KMS-11 (cell line): ENCODE results near the gene CCSER1.
"Not testable (repeated sequence)": the region's sequence is repeated elsewhere in the genome, so short reads cannot be mapped to it uniquely, and the experiment has no call there.

ENCODE experiments used
- H2AFZ ChIP-seq: fragments of 200-600 bp; sonication (generic); 2 replicates; pipeline ENCODE4 v1.6.1; 2016; ENCODE audit warnings: antibody characterized with exemption, mixed run types, low read depth
- H3K27ac ChIP-seq: fragments of 200-600 bp; sonication (generic); 2 replicates; pipeline ENCODE4 v1.6.1; 2016; ENCODE audit warnings: mild to moderate bottlenecking, mixed run types
- H3K27me3 ChIP-seq: fragments of 200-600 bp; sonication (generic); 2 replicates; pipeline ENCODE4 v1.6.1; 2017; ENCODE audit warnings: mild to moderate bottlenecking, low read depth, mixed run types, moderate library complexity; ENCODE audit not compliant: insufficient read depth
- H3K36me3 ChIP-seq: fragments of 200-600 bp; sonication (generic); 2 replicates; pipeline ENCODE4 v1.6.1; 2017; ENCODE audit warnings: mild to moderate bottlenecking, mixed run types; ENCODE audit not compliant: insufficient read depth
- H3K4me1 ChIP-seq: fragments of 200-600 bp; sonication (generic); 2 replicates; pipeline ENCODE4 v1.6.1; 2016; ENCODE audit warnings: mild to moderate bottlenecking, low read depth, mixed run types; ENCODE audit not compliant: poor library complexity, severe bottlenecking
- H3K4me2 ChIP-seq: fragments of 200-600 bp; sonication (generic); 2 replicates; pipeline ENCODE4 v1.7.0; 2016; ENCODE audit warnings: mild to moderate bottlenecking, mixed run types
- H3K4me3 ChIP-seq: fragments of 200-600 bp; sonication (generic); IDR thresholded peaks from 2 replicates; pipeline ENCODE4 v1.6.1; 2017; ENCODE audit warnings: low read depth, low read length, mixed read lengths; ENCODE audit not compliant: insufficient read depth
- H3K79me2 ChIP-seq: fragments of 200-600 bp; sonication (generic); 2 replicates; pipeline ENCODE4 v1.6.1; 2016; ENCODE audit warnings: low read depth, mixed run types; ENCODE audit not compliant: insufficient read depth
- H3K9ac ChIP-seq: fragments of 200-600 bp; sonication (generic); 2 replicates; pipeline ENCODE4 v1.6.1; 2016; ENCODE audit warnings: mild to moderate bottlenecking, mixed run types
- H4K20me1 ChIP-seq: fragments of 200-600 bp; sonication (generic); 2 replicates; pipeline ENCODE4 v1.6.1; 2016; ENCODE audit warnings: mild to moderate bottlenecking, mixed run types; ENCODE audit not compliant: insufficient read depth
- TF ChIP-seq, protein P1 (sequence below): fragments of 200-600 bp; sonication (generic); conservative IDR thresholded peaks from 2 replicates; pipeline ENCODE4 v1.6.1; 2017; ENCODE audit warnings: low read depth, mild to moderate bottlenecking, antibody characterized with exemption, low read length, moderate library complexity, mixed read lengths

The CCSER1 gene

GRCh38 chr4:91127192-91127591 lies 1000.0 kb downstream of the CCSER1 start:
- H3K79me2 ChIP-seq, result no peaks in the 10 kb centered on the region
- H2AFZ ChIP-seq, result no peak overlapping the region
- H3K4me1 ChIP-seq, result no peaks in the 10 kb centered on the region
- H3K9ac ChIP-seq, result no peak overlapping the region
- H3K36me3 ChIP-seq, result no peaks in the 10 kb centered on the region
- no peak overlapping the region for H3K27ac ChIP-seq
- no peaks in the 10 kb centered on the region for H4K20me1 ChIP-seq
- H3K27me3 ChIP-seq, result no peaks in the 10 kb centered on the region
- no peak overlapping the region for H3K4me3 ChIP-seq
- H3K4me2 ChIP-seq, result no peak overlapping the region
- TF ChIP-seq, protein P1, sequence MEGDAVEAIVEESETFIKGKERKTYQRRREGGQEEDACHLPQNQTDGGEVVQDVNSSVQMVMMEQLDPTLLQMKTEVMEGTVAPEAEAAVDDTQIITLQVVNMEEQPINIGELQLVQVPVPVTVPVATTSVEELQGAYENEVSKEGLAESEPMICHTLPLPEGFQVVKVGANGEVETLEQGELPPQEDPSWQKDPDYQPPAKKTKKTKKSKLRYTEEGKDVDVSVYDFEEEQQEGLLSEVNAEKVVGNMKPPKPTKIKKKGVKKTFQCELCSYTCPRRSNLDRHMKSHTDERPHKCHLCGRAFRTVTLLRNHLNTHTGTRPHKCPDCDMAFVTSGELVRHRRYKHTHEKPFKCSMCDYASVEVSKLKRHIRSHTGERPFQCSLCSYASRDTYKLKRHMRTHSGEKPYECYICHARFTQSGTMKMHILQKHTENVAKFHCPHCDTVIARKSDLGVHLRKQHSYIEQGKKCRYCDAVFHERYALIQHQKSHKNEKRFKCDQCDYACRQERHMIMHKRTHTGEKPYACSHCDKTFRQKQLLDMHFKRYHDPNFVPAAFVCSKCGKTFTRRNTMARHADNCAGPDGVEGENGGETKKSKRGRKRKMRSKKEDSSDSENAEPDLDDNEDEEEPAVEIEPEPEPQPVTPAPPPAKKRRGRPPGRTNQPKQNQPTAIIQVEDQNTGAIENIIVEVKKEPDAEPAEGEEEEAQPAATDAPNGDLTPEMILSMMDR, result no peak

DNA sequence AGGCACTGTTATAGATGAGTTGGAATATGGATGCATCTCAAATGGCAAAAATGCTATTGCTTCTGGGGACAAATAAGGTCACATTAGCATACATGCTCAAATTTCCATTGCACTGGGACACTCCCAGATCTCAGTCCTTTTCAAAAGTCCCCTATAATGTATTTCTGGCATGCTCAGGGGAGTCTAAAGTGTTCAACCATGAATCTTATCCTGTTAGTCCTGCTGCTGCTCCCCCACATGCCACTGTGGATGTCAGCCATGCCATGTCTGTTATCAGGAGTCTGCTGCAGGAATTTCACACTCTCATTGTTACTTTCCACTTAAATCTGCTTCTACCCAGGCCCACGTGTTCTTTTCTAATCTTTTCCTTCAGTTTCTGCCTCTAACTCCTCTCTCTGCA lies 1000.6 kb downstream of the CCSER1 start:
- H3K4me1 ChIP-seq, result no peaks in the 10 kb centered on the region
- no peaks in the 10 kb centered on the region for H4K20me1 ChIP-seq
- H2AFZ ChIP-seq, result no peak overlapping the region
- no peaks in the 10 kb centered on the region for H3K79me2 ChIP-seq
- TF ChIP-seq, protein P1, result no peak
- no peak overlapping the region for H3K4me3 ChIP-seq
- H3K9ac ChIP-seq, result no peak overlapping the region
- no peaks in the 10 kb centered on the region for H3K27me3 ChIP-seq
- H3K36me3 ChIP-seq, result no peaks in the 10 kb centered on the region
- H3K4me2 ChIP-seq, result no peak overlapping the region
- no peak overlapping the region for H3K27ac ChIP-seq

- H3K27me3 ChIP-seq, result no peaks in the 10 kb centered on the region
- H3K9ac ChIP-seq, result no peak overlapping the region
- no peaks in the 10 kb centered on the region for H3K36me3 ChIP-seq
- no peak overlapping the region for H3K4me3 ChIP-seq
- no peaks in the 10 kb centered on the region for H4K20me1 ChIP-seq
- no peaks in the 10 kb centered on the region for H3K79me2 ChIP-seq
- TF ChIP-seq, protein P1, result no peak
- no peak overlapping the region for H2AFZ ChIP-seq
- no peak overlapping the region for H3K27ac ChIP-seq
- no peaks in the 10 kb centered on the region for H3K4me1 ChIP-seq
- no peak overlapping the region for H3K4me2 ChIP-seq
Measured at GRCh38 chr4:91128519-91128918, 1001.3 kb downstream of the CCSER1 start.

GRCh38 chr4:91147067-91147466 lies 1019.9 kb downstream of the CCSER1 start:
- H3K4me3 ChIP-seq, result no peak overlapping the region
- no peaks in the 10 kb centered on the region for H3K79me2 ChIP-seq
- no peak overlapping the region for H3K27ac ChIP-seq
- no peak overlapping the region for H3K9ac ChIP-seq
- H2AFZ ChIP-seq, result no peak overlapping the region
- no peaks in the 10 kb centered on the region for H3K36me3 ChIP-seq
- H3K27me3 ChIP-seq, result no peaks in the 10 kb centered on the region
- no peaks in the 10 kb centered on the region for H4K20me1 ChIP-seq
- no peak overlapping the region for H3K4me2 ChIP-seq
- TF ChIP-seq, protein P1, result no peak
- no peaks in the 10 kb centered on the region for H3K4me1 ChIP-seq

DNA sequence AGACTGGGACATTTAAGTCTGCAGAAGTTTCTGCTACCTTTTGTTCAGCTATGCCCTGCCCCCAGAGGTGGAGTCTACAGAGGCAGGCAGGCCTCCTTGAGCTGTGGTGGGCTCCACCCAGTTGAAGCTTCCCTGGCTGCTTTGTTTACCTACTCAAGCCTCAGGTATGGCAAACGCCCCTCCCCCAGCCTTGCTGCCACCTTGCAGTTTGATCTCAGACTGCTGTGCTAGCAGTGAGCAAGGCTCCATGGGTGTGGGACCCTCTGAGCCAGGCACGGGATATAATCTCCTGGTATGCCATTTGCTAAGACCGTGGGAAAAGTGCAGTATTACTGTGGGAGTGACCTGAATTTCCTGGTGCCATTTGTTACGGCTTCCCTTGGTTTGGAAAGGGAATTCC lies 1026.8 kb downstream of the CCSER1 start:
- H4K20me1 ChIP-seq, H3K4me1 ChIP-seq, H3K4me2 ChIP-seq, H3K4me3 ChIP-seq, H2AFZ ChIP-seq, H3K27ac ChIP-seq, H3K36me3 ChIP-seq, H3K27me3 ChIP-seq, H3K9ac ChIP-seq, H3K79me2 ChIP-seq: not testable (repeated sequence)

DNA sequence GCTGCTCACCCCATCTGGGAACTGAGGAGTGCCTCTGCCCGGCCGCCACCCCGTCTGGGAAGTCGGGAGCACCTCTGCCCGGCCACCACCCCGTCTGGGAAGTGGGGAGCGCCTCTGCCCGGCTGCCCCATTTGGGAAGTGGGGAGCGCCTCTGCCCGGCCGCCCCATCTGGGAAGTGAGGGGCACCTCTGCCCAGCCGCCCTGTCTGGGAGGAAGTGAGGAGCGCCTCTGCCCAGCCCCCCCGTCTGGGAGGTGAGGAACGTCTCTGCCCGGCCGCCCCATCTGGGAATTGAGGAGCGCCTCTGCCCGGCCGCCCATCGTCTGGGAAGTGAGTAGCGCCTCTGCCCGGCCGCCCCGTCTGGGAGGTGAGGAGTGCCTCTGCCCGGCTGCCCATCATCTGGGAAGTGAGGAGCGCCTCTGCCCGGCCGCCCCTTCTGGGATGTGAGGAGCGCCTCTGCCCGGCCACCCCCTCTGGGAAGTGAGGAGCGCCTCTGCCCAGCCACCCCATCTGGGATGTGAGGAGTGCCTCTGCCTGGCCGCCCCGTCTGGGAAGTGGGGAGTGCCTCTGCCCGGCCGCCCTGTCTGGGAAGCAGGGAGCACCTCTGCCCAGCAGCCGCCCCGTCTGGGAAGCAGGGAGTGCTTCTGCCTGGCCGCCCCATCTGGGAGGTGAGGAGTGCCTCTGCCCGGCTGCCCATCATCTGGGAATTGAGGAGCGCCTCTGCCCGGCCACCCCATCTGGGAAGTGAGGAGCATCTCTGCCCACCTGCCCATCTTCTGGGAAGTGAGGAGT lies 1040.9 kb downstream of the CCSER1 start:
- not testable (repeated sequence) for H3K4me1 ChIP-seq, H3K27ac ChIP-seq, H3K36me3 ChIP-seq, H3K27me3 ChIP-seq, H4K20me1 ChIP-seq, H3K4me2 ChIP-seq, H3K9ac ChIP-seq, H2AFZ ChIP-seq, H3K79me2 ChIP-seq, H3K4me3 ChIP-seq
